HepG2 (cell line): Measurements from ENCODE around the gene IGLON5. TPM values are rescaled to one million over a fixed set of nuclear protein-coding genes. Genes with fewer than 3 reads are reported as not detected.

ENCODE experiments used
- ARNT ChIP-seq: fragments of 450-650 bp; IDR thresholded peaks from 2 replicates; pipeline ENCODE4 v1.6.1; 2017
- CBX1 ChIP-seq: IDR thresholded peaks from one replicate; pipeline ENCODE4 v1.6.1; 2016; ENCODE audit warnings: antibody characterized with exemption, low read depth
- CREM ChIP-seq, 2 experiments: sonication (generic) in 1 of 2; formaldehyde crosslinking in 1 of 2; IDR thresholded peaks; 2 replicates each; pipeline versions ENCODE4 v1.4.0 to v1.6.1; 2016 to 2020; ENCODE audit warnings: antibody characterized with exemption in 1 of 2, mild to moderate bottlenecking in 1 of 2, missing genetic modification reagents in 1 of 2
- FOXO1 ChIP-seq: sonication (generic); formaldehyde crosslinking; IDR thresholded peaks from 2 replicates; pipeline ENCODE4 v1.4.0; 2020; ENCODE audit warnings: missing genetic modification reagents
- HNRNPH1 ChIP-seq: fragments of 200-400 bp; formaldehyde crosslinking; optimal IDR thresholded peaks from 2 replicates; pipeline ENCODE3; 2017; ENCODE audit warnings: mild to moderate bottlenecking, low read depth, low read length
- IRX3 ChIP-seq: sonication (generic); formaldehyde crosslinking; IDR thresholded peaks from 2 replicates; pipeline ENCODE4 v1.8.1; 2023; ENCODE audit warnings: mild to moderate bottlenecking, low read depth, missing genetic modification reagents, borderline replicate concordance
- ISX ChIP-seq: sonication (generic); formaldehyde crosslinking; conservative IDR thresholded peaks from 2 replicates; pipeline ENCODE4 v1.5.0; 2020; ENCODE audit warnings: missing genetic modification reagents
- JUNB ChIP-seq: sonication (generic); formaldehyde crosslinking; IDR thresholded peaks from 2 replicates; pipeline ENCODE4 v1.8.0; 2022; ENCODE audit warnings: missing genetic modification reagents, mild to moderate bottlenecking, borderline replicate concordance
- KDM1A ChIP-seq: IDR thresholded peaks from 2 replicates; pipeline ENCODE4 v1.6.1; 2016; ENCODE audit warnings: missing compliant biosample characterization
- KLF11 ChIP-seq: IDR thresholded peaks from 2 replicates; pipeline ENCODE4 v1.6.1; 2016; ENCODE audit warnings: missing compliant biosample characterization
- KLF6 ChIP-seq: IDR thresholded peaks from 2 replicates; pipeline ENCODE4 v1.8.0; 2016; ENCODE audit warnings: missing biosample characterization, missing genetic modification reagents
- MIER2 ChIP-seq: IDR thresholded peaks from 2 replicates; pipeline ENCODE4 v1.6.1; 2016; ENCODE audit warnings: missing biosample characterization, missing genetic modification reagents
- NR2F6 ChIP-seq, 2 experiments: IDR thresholded peaks; 2 replicates each; pipeline ENCODE4 v1.6.1; 2016; ENCODE audit warnings: antibody characterized with exemption in 1 of 2, mild to moderate bottlenecking in 1 of 2
- RARG ChIP-seq: sonication (generic); formaldehyde crosslinking; IDR thresholded peaks from 2 replicates; pipeline ENCODE4 v1.4.0; 2020; ENCODE audit warnings: low read depth, mild to moderate bottlenecking, missing genetic modification reagents
- SALL1 ChIP-seq: sonication (generic); formaldehyde crosslinking; IDR thresholded peaks from 2 replicates; pipeline ENCODE4 v1.8.0; 2022; ENCODE audit warnings: mild to moderate bottlenecking, missing genetic modification reagents
- SMYD3 ChIP-seq: sonication (generic); formaldehyde crosslinking; IDR thresholded peaks from 2 replicates; pipeline ENCODE4 v1.8.1; 2023; ENCODE audit warnings: mild to moderate bottlenecking, missing genetic modification reagents
- SNAI1 ChIP-seq: sonication (generic); formaldehyde crosslinking; IDR thresholded peaks from 2 replicates; pipeline ENCODE4 v1.5.0; 2020; ENCODE audit warnings: mild to moderate bottlenecking, missing genetic modification reagents, borderline replicate concordance
- SOX13 ChIP-seq, 3 experiments: fragments of 450-650 bp in 1 of 3; sonication (generic) in 1 of 3; formaldehyde crosslinking in 1 of 3; IDR thresholded peaks in 2 of 3; conservative IDR thresholded peaks in 1 of 3; 2 replicates each; pipeline versions ENCODE4 v1.5.0 to v1.6.1; 2016 to 2020; ENCODE audit warnings: antibody characterized with exemption in 1 of 3, mild to moderate bottlenecking in 1 of 3, missing compliant biosample characterization in 1 of 3, missing genetic modification reagents in 1 of 3, moderate library complexity in 1 of 3
- ZFP36 ChIP-seq: fragments of 150-350 bp; IDR thresholded peaks from 2 replicates; pipeline ENCODE4 v1.6.1; 2018; ENCODE audit warnings: borderline replicate concordance, low read length, low read depth; ENCODE audit not compliant: partially characterized antibody
- ZFP36L2 ChIP-seq: sonication (generic); formaldehyde crosslinking; IDR thresholded peaks from 2 replicates; pipeline ENCODE4 v1.4.0; 2020; ENCODE audit warnings: missing genetic modification reagents
- ZFP90 ChIP-seq: sonication (generic); formaldehyde crosslinking; IDR thresholded peaks from 2 replicates; pipeline ENCODE4 v1.8.0; 2022; ENCODE audit warnings: missing genetic modification reagents, mild to moderate bottlenecking, inconsistent platforms, borderline replicate concordance
- ZMYM2 ChIP-seq: sonication (generic); formaldehyde crosslinking; IDR thresholded peaks from 2 replicates; pipeline ENCODE4 v1.8.0; 2022; ENCODE audit warnings: mild to moderate bottlenecking, missing genetic modification reagents
- ZNF263 ChIP-seq: sonication (generic); formaldehyde crosslinking; IDR thresholded peaks from 2 replicates; pipeline ENCODE4 v1.4.0; 2020; ENCODE audit warnings: missing genetic modification reagents
- ZNF33A ChIP-seq: sonication (generic); formaldehyde crosslinking; IDR thresholded peaks from 2 replicates; pipeline ENCODE4 v1.5.1; 2020; ENCODE audit warnings: missing genetic modification reagents, mild to moderate bottlenecking, moderate library complexity, borderline replicate concordance
- ZNF431 ChIP-seq: sonication (generic); formaldehyde crosslinking; IDR thresholded peaks from 2 replicates; pipeline ENCODE4 v1.9.0; 2022; ENCODE audit warnings: missing genetic modification reagents, low read depth, mild to moderate bottlenecking, borderline replicate concordance
- ZNF713 ChIP-seq: sonication (generic); formaldehyde crosslinking; IDR thresholded peaks from 2 replicates; pipeline ENCODE4 v1.4.0; 2020; ENCODE audit warnings: mild to moderate bottlenecking, missing genetic modification reagents
- ZNF777 ChIP-seq: sonication (generic); formaldehyde crosslinking; IDR thresholded peaks from 2 replicates; pipeline ENCODE4 v1.4.0; 2020; ENCODE audit warnings: missing genetic modification reagents
- polyA plus RNA-seq, 8 experiments: library from polyadenylated mRNA; depleted of rRNA in 3 of 8; stranded (reverse) in 7 of 8; unstranded in 1 of 8; fragments of >200 nt; fragmentation: Illumina TruSeq in 4 of 8; extraction: Trizol in 4 of 8; gene quantifications; 2 replicates each; pipeline versions ENCODE4 v1.2.1 to v1.2.3, GENCODE V29; 2011 to 2016; ENCODE audit warnings: low read depth in 4 of 8, missing spikeins in 1 of 8, mixed read lengths in 1 of 8; ENCODE audit not compliant: insufficient read depth in 1 of 8
- total RNA-seq, 5 experiments: library from RNA; depleted of rRNA; stranded (reverse); fragments of >200 nt; fragmentation: Illumina TruSeq; extraction: Trizol; gene quantifications; 2 replicates each; pipeline ENCODE4 v1.2.3, GENCODE V29; 2016; ENCODE audit warnings: low read depth in 1 of 5
- TF ChIP-seq, protein P1 (sequence below): sonication (generic); formaldehyde crosslinking; IDR thresholded peaks from 2 replicates; pipeline ENCODE4 v1.5.1; 2020; ENCODE audit warnings: missing genetic modification reagents, mild to moderate bottlenecking, borderline replicate concordance
- TF ChIP-seq, protein P2 (sequence below): sonication (generic); formaldehyde crosslinking; IDR thresholded peaks from 2 replicates; pipeline ENCODE4 v1.9.0; 2021; ENCODE audit warnings: missing genetic modification reagents, borderline replicate concordance

IGLON5 gene
- total and polyA plus RNA-seq, 2 of the 13 experiments (the other 11 are each of a cell fraction or from before 2014, with no cell fraction given) = 0.04 to 5.7 TPM

DNA sequence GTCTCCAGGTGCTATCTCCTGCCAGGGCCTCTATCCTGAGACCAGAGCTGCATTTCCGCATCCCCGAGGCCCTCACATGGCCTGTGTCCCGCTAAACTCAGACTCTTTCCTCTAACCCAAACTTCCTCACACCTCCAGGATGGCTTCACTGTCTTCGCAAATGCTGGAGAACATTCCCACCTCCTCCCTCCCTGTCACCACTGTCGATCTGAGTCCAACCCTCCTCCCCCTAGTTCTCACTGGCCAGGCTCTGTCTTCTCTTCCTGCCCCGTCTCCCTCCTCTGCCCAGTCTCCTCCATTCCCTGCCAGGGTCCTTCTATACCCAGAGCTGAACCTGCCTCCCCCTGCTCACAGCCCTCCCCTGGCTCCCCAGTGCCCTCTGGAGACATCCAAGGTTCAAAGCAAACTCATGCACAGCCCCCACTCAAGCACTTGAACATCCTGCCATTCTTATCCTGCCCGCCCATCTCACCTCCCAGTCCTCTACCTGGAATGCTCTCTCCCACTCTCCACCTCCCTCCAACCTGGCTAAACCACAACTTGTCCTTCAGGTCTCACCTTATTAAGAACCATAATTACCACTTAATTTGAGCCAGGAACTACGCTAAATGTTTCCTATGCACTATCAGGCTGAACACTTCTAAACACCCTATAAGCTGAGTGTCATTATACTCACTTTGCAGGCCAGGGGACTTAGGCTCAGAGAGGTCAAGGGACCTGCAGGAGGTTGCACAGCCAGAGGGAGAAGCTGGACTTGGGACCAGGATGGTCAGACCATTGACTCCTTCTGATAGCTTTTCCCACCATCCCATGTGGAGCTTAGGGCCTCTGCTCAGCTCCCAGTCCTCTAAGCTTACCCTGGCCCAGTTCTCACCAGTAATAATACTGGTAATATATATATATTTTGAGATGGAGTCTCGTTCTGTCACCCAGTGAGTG lies 31.5 kb downstream of the IGLON5 start (continued):
- TF ChIP-seq ZNF777 (CRISPR knock-in tag) (no peak), KLF11 (no peak), HNRNPH1 (peak; percentile 97), CREM (IDR thresholded peaks at IDR 0.05) (no peak), CREM (CRISPR knock-in tag; IDR thresholded peaks at IDR 0.05) (no peak), SMYD3 (no peak), SOX13 (IDR thresholded peaks at IDR 0.05) (0 out of 2 replicates have a peak, but pooled peaks have one; percentile 10), SOX13 (CRISPR knock-in tag; conservative IDR thresholded peaks at IDR 0.05 in 1 of 2, IDR thresholded peaks at IDR 0.05 in 1 of 2) (no peak), ISX (CRISPR knock-in tag) (no peak), SALL1 (CRISPR knock-in tag) (no peak; the same call in 1 of the 2 replicates), ZNF263 (CRISPR knock-in tag) (peak; percentile 88), ZNF431 (no peak), ARNT (no peak), CBX1 (no peak), JUNB (CRISPR knock-in tag) (peak; percentile 38; the same call in 1 of the 2 replicates), RARG (CRISPR knock-in tag) (no peak), ZMYM2 (CRISPR knock-in tag) (no peak), ZNF713 (CRISPR knock-in tag) (no peak), ZNF33A (no peak), FOXO1 (CRISPR knock-in tag) (no peak), SNAI1 (no peak), ZFP36 (peak; percentile 75), NR2F6 (IDR thresholded peaks at IDR 0.05) (no peak), NR2F6 (CRISPR knock-in tag; IDR thresholded peaks at IDR 0.05) (0 out of 2 replicates have a peak, but pooled peaks have one; percentile 24), KDM1A (peak; percentile 87; the same call in 1 of the 2 replicates), KLF6 (CRISPR knock-in tag) (no peak), ZFP36L2 (no peak), MIER2 (CRISPR knock-in tag) (no peak; the same call in 1 of the 2 replicates), IRX3 (no peak), ZFP90 (no peak)
- TF ChIP-seq, protein P1, sequence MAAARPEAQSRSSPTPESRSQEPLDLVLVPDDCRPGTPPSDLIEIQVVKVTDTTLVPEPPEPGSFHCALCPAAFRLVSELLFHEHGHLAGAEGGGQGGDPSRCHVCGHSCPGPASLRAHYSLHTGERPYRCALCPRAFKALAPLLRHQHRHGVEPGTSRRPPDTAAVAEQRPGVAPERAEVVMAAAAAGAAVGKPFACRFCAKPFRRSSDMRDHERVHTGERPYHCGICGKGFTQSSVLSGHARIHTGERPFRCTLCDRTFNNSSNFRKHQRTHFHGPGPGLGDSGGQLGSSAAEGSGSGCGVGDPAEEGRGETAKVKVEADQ = no peak
- TF ChIP-seq, protein P2, sequence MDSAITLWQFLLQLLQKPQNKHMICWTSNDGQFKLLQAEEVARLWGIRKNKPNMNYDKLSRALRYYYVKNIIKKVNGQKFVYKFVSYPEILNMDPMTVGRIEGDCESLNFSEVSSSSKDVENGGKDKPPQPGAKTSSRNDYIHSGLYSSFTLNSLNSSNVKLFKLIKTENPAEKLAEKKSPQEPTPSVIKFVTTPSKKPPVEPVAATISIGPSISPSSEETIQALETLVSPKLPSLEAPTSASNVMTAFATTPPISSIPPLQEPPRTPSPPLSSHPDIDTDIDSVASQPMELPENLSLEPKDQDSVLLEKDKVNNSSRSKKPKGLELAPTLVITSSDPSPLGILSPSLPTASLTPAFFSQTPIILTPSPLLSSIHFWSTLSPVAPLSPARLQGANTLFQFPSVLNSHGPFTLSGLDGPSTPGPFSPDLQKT (CRISPR knock-in tag) = no peak
